IPS-15b (cell line): ENCODE data around the gene HRAS.

Source experiments
- H3K27me3 ChIP-seq: one replicate; pipeline ENCODE4 v1.6.1; 2013; ENCODE audit warnings: low read length; ENCODE audit not compliant: control insufficient read depth, insufficient read depth
- H3K36me3 ChIP-seq: one replicate; pipeline ENCODE4 v1.6.1; 2013; ENCODE audit warnings: low read length; ENCODE audit not compliant: control insufficient read depth, insufficient read depth
- H3K4me1 ChIP-seq: one replicate; pipeline ENCODE4 v1.6.1; 2013; ENCODE audit warnings: mild to moderate bottlenecking, low read length; ENCODE audit not compliant: control insufficient read depth, insufficient read depth
- H3K4me3 ChIP-seq: one replicate; pipeline ENCODE4 v1.5.1; 2013; ENCODE audit warnings: low read depth, low read length
- H3K9ac ChIP-seq: one replicate; pipeline ENCODE4 v1.6.1; 2013; ENCODE audit warnings: low read depth, mild to moderate bottlenecking, low read length
- H3K9me3 ChIP-seq: one replicate; pipeline ENCODE4 v1.6.1; 2013; ENCODE audit warnings: mild to moderate bottlenecking, low read length; ENCODE audit not compliant: control insufficient read depth, insufficient read depth

Gene HRAS

DNA sequence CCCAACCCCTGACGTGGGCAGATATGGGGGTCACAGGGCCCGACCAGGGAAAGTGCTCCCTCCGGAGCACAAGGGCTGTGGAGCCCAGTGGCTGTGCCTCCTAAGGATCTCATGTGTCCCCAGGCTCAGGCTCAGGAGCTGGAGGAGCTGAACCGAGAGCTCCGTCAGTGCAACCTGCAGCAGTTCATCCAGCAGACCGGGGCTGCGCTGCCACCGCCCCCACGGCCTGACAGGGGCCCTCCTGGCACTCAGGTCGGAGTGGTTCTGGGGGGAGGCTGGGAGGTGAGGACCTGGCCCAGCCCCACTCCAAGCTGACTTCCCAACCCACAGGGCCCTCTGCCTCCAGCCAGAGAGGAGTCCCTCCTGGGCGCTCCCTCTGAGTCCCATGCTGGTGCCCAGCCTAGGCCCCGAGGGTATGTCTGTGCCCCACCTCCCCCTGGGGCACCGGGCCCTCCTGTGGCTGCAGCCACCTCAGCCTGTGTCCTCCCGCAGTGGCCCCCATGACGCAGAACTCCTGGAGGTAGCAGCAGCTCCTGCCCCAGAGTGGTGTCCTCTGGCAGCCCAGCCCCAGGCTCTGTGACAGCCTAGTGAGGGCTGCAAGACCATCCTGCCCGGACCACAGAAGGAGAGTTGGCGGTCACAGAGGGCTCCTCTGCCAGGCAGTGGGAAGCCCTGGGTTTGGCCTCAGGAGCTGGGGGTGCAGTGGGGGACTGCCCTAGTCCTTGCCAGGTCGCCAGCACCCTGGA is 27.9 kb upstream of the HRAS start:
- Histone ChIP-seq H3K9ac (no peak overlapping the region), H3K4me3 (no peak overlapping the region), H3K9me3 (no peaks in the 10 kb centered on the region), H3K27me3 (no peaks in the 10 kb centered on the region), H3K36me3 (peaks cover 23% of the 10 kb centered on the region), H3K4me1 (peaks cover 10% of the 10 kb centered on the region)

DNA sequence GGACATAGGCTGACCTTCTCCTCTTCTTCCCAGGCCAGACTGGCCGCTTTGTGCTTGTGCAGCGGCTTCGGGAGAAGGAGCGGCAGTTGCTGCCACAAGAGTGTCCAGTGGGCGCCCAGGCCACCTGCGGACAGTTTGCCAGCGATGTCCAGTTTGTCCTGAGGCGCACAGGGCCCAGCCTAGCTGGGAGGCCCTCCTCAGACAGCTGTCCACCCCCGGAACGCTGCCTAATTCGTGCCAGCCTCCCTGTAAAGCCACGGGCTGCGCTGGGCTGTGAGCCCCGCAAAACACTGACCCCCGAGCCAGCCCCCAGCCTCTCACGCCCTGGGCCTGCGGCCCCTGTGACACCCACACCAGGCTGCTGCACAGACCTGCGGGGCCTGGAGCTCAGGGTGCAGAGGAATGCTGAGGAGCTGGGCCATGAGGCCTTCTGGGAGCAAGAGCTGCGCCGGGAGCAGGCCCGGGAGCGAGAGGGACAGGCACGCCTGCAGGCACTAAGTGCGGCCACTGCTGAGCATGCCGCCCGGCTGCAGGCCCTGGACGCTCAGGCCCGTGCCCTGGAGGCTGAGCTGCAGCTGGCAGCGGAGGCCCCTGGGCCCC is 26.8 kb upstream of the HRAS start:
- Histone ChIP-seq H3K36me3 (peaks cover 23% of the 10 kb centered on the region), H3K9ac (no peak overlapping the region), H3K4me3 (peak overlapping the region; percentile 50), H3K9me3 (no peaks in the 10 kb centered on the region), H3K27me3 (peaks cover 6% of the 10 kb centered on the region), H3K4me1 (peaks cover 9% of the 10 kb centered on the region)

GRCh38 chr11:561148-562003 is 26.0 kb upstream of the HRAS start:
- Histone ChIP-seq H3K36me3 (peaks cover 23% of the 10 kb centered on the region), H3K4me1 (peaks cover 9% of the 10 kb centered on the region), H3K4me3 (peak overlapping the region; percentile 50), H3K9ac (peak overlapping the region; percentile 79), H3K27me3 (peaks cover 14% of the 10 kb centered on the region), H3K9me3 (no peaks in the 10 kb centered on the region)

DNA sequence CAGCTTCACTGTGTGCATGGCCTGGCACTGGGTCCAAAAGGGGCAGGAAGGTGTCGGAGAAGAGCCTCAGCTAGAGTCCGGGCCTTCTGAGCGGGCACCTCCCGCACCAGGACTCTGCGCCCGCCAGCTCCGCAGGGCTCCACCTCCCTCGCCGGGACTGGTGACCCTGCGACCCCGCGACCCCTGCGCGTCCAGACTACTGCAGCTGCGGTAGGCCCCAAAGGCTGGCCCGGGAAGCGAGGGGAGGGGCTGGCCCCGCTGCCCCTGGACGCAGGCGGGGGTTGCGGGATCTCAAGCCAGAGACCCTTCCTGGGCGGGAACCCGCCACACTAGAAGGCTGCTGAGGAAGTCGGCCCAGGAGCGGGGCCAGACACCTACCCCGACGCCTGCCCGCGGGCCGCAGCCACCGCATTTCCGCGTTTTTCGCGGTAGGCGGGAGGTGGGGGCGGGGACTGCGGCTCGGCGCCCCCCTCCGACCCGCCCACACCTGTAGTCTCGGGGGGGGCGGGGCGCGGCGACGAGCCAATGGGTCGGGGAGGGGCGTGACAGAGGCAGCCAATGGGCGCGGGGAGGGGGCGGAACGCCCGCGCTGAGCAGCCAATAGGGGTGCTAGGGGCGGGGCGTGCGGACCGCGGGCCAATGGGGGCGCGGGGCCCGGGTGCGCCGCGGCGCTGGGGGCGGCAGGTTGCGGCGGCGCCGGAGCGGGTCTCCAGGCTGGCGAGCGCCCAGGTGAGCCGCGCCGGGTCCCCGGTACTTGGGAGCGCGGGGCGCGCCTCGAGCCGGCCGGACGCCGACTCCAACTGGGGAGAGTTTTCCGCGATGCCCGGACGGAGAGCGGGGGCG is 25.1 kb upstream of the HRAS start, which contains the start of the genes LMNTD2 and RASSF7:
Gene LMNTD2, minus strand, starts transcription at position 434 of the 843 bp plus-strand sequence. Its CDS starts 22 bp downstream, at position 412.
Gene RASSF7, plus strand, starts transcription at position 666 of the 843 bp plus-strand sequence. CDS start 799 bp downstream, outside the sequence.
- Histone ChIP-seq H3K4me1 (peaks cover 3% of the 10 kb centered on the region), H3K4me3 (peak within 1 kb of the TSS; percentile 58), H3K27me3 (peaks cover 17% of the 10 kb centered on the region), H3K9me3 (no peaks in the 10 kb centered on the region), H3K9ac (peak within 1 kb of the TSS; percentile 79), H3K36me3 (peaks cover 23% of the 10 kb centered on the region)

DNA sequence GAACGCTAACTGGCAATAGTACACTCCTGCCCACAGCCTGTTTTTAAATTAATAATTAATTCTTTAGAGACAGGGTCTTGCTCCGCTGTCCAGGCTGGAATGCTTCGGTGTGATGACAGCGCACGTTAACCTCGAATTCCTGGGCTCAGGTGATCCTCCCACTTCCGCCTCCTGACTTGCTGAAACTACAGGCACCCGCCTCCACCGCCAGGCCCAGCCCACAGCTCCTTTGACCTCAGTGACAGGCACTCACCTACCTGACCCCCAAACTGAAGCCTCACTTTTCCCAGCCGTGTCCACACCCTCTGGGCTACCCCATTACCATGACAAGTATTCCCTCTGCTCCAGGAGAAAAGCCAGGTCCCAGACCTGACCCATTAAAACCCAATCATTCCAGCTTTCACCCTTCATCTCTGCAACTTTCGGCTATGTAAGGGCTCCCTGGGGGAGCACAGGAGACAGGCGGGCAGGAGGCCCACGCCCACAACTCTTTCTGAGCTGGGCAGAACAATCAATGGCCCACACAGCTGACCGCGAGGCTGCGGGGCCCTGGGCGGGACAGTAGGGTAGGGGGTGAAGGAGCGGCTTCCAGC is 24.4 kb upstream of the HRAS start:
- Histone ChIP-seq H3K9ac (no peak overlapping the region), H3K4me1 (peaks cover 2% of the 10 kb centered on the region), H3K36me3 (peaks cover 23% of the 10 kb centered on the region), H3K9me3 (no peaks in the 10 kb centered on the region), H3K27me3 (peaks cover 17% of the 10 kb centered on the region), H3K4me3 (peak overlapping the region; percentile 58)

- peaks cover 17% of the 10 kb centered on the region for H3K27me3 ChIP-seq
- no peak overlapping the region for H3K4me3 ChIP-seq
- peaks cover 2% of the 10 kb centered on the region for H3K4me1 ChIP-seq
- H3K9ac ChIP-seq = no peak overlapping the region
- no peaks in the 10 kb centered on the region for H3K9me3 ChIP-seq
- peaks cover 20% of the 10 kb centered on the region for H3K36me3 ChIP-seq
Observed at GRCh38 chr11:559020-559620, 23.7 kb upstream of the HRAS start.

DNA sequence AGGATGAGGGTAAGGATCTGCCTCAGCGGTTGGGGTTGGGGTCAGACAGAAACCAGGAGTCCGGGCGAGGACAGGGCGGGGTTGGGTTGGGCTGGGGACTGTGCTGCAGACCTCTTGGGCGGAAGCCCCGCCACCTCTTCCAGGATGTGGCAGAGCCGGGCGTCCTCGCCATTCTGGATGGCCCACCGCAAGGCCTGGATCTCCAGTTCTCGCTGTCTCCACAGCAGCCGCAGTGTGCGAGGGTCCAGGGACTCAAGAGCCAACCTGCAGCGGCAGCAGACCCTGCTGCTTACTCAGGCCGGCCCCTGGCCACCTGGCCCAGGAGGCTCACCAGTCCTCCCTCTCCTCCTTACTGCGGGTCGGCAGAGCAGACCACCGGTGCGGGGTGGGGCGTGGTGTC is 23.1 kb upstream of the HRAS start:
- no peaks in the 10 kb centered on the region for H3K9me3 ChIP-seq
- H3K9ac ChIP-seq = no peak overlapping the region
- H3K27me3 ChIP-seq = peaks cover 17% of the 10 kb centered on the region
- H3K36me3 ChIP-seq = peaks cover 16% of the 10 kb centered on the region
- no peak overlapping the region for H3K4me3 ChIP-seq
- peaks cover 2% of the 10 kb centered on the region for H3K4me1 ChIP-seq

DNA sequence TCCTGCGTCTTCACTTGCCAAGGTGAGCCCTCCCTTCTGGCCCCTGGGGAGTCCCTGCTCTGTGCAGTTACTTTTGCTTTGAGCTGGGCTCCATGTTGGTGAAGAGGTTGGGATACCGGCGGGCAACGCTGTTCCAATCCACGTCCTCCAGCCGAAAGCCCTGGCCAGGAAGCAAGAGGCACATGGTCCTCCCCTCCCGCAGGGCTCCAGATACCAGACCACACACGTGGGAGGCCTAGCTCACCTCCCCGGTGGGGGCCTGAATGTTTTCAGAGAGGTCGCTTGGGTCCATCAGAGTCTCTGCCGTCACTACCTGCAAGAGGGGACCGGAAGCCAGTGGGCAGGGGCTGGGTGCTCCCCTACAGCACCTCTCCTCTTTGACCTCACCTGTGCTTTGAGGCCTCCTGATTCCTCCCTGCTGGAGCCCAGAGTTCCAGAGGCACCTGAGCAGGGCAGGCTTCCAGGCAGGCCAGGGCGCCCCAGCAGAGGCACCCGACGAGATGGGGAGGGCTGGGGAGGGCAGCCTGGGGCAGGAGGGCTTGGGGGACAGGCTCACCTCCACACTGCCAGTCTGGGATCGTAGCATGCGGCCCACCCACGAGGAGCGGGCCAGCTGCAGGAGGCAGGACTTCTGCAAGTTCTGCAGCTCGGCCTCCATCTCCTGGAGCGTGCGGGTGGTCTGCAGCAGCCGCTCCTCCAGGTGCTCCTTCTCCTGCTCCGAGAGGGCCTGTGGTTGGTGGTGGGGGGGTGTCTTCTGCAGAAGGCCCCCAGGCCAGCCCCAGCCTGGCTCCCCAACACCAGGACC is 22.2 kb upstream of the HRAS start:
- Histone ChIP-seq H3K4me1 (peaks cover 2% of the 10 kb centered on the region), H3K4me3 (no peak overlapping the region), H3K9ac (no peak overlapping the region), H3K9me3 (no peaks in the 10 kb centered on the region), H3K36me3 (peaks cover 6% of the 10 kb centered on the region), H3K27me3 (peaks cover 17% of the 10 kb centered on the region)

DNA sequence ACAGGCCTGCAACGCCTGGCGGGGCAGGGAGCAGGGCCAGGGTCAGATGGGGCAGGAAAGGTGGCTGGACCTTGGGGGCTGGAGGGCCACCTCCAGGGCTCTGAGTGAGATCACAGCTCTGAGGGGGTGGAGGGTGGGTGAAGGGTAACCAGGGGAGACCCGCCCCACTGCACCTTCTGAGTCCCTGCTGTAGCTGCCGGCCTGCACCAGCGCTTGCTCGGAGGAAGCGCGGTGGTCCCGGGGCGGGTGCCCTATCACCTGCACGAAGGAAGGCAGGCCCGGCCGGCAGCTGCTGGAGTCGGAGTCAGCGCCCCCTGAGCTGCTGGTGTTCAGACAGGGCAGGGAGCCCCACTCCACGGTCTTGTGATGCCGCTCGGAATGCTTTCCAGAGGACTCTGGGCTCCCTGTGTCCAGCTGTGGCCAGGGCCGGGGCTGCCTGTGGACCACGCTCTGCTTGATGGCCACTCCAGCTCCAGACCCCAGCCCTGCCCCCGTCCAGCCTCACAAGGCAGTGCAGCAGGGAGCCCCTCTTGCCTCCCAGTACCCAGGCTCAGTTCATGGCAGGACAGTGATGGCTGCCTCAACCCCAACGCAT is 21.4 kb upstream of the HRAS start:
- no peaks in the 10 kb centered on the region for H3K9me3 ChIP-seq
- H3K9ac ChIP-seq = no peak overlapping the region
- H3K4me3 ChIP-seq = peak overlapping the region; percentile 52
- H3K4me1 ChIP-seq = peaks cover under 1% of the 10 kb centered on the region
- H3K36me3 ChIP-seq = no peaks in the 10 kb centered on the region
- H3K27me3 ChIP-seq = peaks cover 17% of the 10 kb centered on the region
